HG03025 (cell line): ENCODE results near the gene KCNIP1.

Experiments used
- ATAC-seq: cut with Tn5 transposase; IDR thresholded peaks from one replicate; pipeline ENCODE4 v1.9.1; 2021; ENCODE audit warnings: mild to moderate bottlenecking, moderate library complexity; ENCODE audit not compliant: unreplicated experiment, low FRiP score

Gene KCNIP1

GRCh38 chr5:170636801-170637477 lies 133.1 kb downstream of the KCNIP1 start:
- ATAC-seq, result no peak

GRCh38 chr5:170638051-170638450 lies 134.2 kb downstream of the KCNIP1 start:
- no peak for ATAC-seq

- ATAC-seq, result peak; percentile 53
These were observed 134.8 kb downstream of the KCNIP1 start for GRCh38 chr5:170638454-170639220.

- ATAC-seq, result no peak
These were observed 135.6 kb downstream of the KCNIP1 start for GRCh38 chr5:170639221-170639925.

- ATAC-seq, result no peak
These were observed 137.1 kb downstream of the KCNIP1 start for GRCh38 chr5:170640731-170641588.

- no peak for ATAC-seq
These were observed 137.8 kb downstream of the KCNIP1 start for GRCh38 chr5:170641589-170642031.

- ATAC-seq, result no peak
These were observed 138.4 kb downstream of the KCNIP1 start for GRCh38 chr5:170642066-170642735.

- ATAC-seq, result no peak
These were observed 139.1 kb downstream of the KCNIP1 start for GRCh38 chr5:170642776-170643436.

- no peak for ATAC-seq
These were observed 139.8 kb downstream of the KCNIP1 start for GRCh38 chr5:170643591-170643990.

- ATAC-seq, result no peak
These were observed 140.7 kb downstream of the KCNIP1 start for GRCh38 chr5:170644501-170644900.

GRCh38 chr5:170648541-170648940 lies 144.7 kb downstream of the KCNIP1 start:
- no peak for ATAC-seq

- ATAC-seq, result no peak
These were observed 147.0 kb downstream of the KCNIP1 start for GRCh38 chr5:170650850-170651249.

GRCh38 chr5:170651604-170652277 lies 147.9 kb downstream of the KCNIP1 start:
- ATAC-seq, result no peak

GRCh38 chr5:170655476-170655875 lies 151.7 kb downstream of the KCNIP1 start:
- ATAC-seq, result no peak

- no peak for ATAC-seq
These were observed 152.1 kb downstream of the KCNIP1 start for GRCh38 chr5:170655920-170656319.

- ATAC-seq, result no peak
These were observed 152.5 kb downstream of the KCNIP1 start for GRCh38 chr5:170656346-170656745.

- ATAC-seq, result no peak
These were observed 156.7 kb downstream of the KCNIP1 start for GRCh38 chr5:170660531-170660930.

- ATAC-seq, result no peak
These were observed 159.1 kb downstream of the KCNIP1 start for GRCh38 chr5:170662966-170663365.

- ATAC-seq, result no peak
These were observed 175.0 kb downstream of the KCNIP1 start for GRCh38 chr5:170678811-170679210.
